Measurements from ENCODE around the gene BDP1. TPM values are rescaled to one million over a fixed set of nuclear protein-coding genes. Genes with fewer than 3 reads are reported as not detected.
"Not testable (repeated sequence)": the region's sequence is repeated elsewhere in the genome, so short reads cannot be mapped to it uniquely, and the experiment has no call there.

BDP1 gene
- total and polyA plus RNA-seq, 12 donors, result 6.1 to 37.2 (median 17.8) TPM

DNA sequence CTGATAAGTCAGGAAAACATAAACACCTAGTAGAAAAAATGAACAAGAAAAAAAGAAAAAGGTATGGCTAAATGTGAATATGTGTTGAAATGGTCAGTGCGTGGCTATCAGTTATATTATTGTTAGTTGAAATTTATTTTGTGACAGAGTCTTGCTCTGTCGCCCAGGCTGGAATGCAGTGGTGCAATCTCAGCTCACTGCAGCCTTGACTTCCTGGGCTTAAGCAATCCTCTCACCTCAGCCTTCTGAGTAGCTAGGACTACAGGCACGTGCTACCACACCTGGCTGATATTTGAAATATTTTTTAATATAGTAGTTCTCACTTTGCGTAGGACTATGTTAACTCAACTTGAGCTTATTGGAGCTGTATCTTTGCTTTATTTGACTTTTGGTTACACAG lies 38.8 kb downstream of the BDP1 start:
- TF ChIP-seq POLR2A (IDR thresholded peaks at IDR 0.05), result peak in 1 of 2 donors; percentile 17
- H3K9me3 ChIP-seq (replicated peaks in 1 of 3); H3K27ac ChIP-seq; H3K4me3 ChIP-seq; H3K27me3 ChIP-seq: not testable (repeated sequence)
- H3K4me1 ChIP-seq (replicated peaks in 1 of 2), result peaks cover 12 to 15% of the 10 kb centered on the region in 2 donors
- intact Hi-C loops (cut with DNase I), result loop anchor here in 1 of 2 donors (10.0 kb wide), 1 partner anchor 51 kb away; no protein-coding TSS in a partner anchor
- 54 to 68% (median 61%) methylated on average over 4 of the region's 4 CpGs for WGBS, 4 donors
- DNase-seq, result peak; percentile 27 to 83 (median 62)
- peaks cover 0 to 71% of the 10 kb centered on the region in 2 donors for H3K36me3 ChIP-seq (replicated peaks in 1 of 2)

DNA sequence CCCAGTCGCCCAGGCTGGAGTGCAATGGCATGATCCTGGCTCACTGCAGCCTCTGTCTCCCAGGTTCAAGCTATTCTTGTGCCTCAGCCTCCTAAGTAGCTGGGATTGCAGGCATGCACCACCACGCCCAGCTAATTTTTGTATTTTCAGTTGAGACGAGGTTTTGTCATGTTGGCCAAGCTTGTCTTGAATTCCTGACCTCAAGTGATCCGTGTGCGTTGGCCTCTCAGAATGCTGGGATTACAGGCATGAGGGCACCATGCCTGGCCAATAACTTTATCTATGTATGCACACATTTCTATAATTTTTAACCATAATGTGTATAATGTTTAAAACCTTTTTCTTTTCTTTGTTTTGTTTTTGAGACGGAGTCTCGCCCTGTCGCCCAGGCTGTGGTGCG lies 43.3 kb downstream of the BDP1 start:
- not testable (repeated sequence) for H3K9me3 ChIP-seq (replicated peaks in 1 of 3); H3K4me1 ChIP-seq (replicated peaks in 1 of 2); H3K27ac ChIP-seq; H3K27me3 ChIP-seq; H3K4me3 ChIP-seq; DNase-seq
- intact Hi-C loops (cut with DNase I), result loop anchor here in 1 of 2 donors (10.0 kb wide), 1 partner anchor 46 kb away; no protein-coding TSS in a partner anchor
- WGBS, 4 donors, result 95 to 97% (median 96%) methylated on average over 9 of the region's 9 CpGs
- H3K36me3 ChIP-seq (replicated peaks in 1 of 2), result peaks cover 0 to 81% of the 10 kb centered on the region in 2 donors

DNA sequence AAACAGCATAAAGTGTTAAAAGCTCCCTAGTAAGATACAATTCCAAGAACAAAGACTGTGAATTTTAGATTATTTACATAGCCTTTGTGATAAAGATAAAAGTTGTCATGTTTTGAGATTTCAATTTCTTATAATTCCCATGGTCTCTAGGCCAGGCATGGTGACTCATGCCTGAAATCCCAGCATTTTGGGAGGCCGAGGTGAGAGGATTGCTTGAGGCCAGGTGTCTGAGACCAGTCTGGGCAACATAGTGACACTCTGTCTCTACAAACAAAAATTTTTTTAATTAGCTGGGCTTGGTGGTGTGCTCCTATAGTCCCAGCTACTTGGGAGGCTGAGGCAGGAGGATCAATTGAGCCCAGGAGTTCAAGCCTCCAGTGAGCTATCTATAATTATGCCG lies 48.1 kb downstream of the BDP1 start:
- Histone ChIP-seq H3K27ac (no peak overlapping the region), H3K27me3 (no peaks in the 10 kb centered on the region), H3K4me3 (no peak overlapping the region), H3K9me3 (replicated peaks in 1 of 3) (no peaks in the 10 kb centered on the region), H3K36me3 (replicated peaks in 1 of 2) (peaks cover 0 to 76% of the 10 kb centered on the region in 2 donors), H3K4me1 (replicated peaks in 1 of 2) (no peaks in the 10 kb centered on the region)
- 82 to 100% (median 93%) methylated on average over 2 of the region's 2 CpGs for WGBS, 4 donors
- intact Hi-C loops (cut with DNase I), result no loop called here
- TF ChIP-seq, protein P1, sequence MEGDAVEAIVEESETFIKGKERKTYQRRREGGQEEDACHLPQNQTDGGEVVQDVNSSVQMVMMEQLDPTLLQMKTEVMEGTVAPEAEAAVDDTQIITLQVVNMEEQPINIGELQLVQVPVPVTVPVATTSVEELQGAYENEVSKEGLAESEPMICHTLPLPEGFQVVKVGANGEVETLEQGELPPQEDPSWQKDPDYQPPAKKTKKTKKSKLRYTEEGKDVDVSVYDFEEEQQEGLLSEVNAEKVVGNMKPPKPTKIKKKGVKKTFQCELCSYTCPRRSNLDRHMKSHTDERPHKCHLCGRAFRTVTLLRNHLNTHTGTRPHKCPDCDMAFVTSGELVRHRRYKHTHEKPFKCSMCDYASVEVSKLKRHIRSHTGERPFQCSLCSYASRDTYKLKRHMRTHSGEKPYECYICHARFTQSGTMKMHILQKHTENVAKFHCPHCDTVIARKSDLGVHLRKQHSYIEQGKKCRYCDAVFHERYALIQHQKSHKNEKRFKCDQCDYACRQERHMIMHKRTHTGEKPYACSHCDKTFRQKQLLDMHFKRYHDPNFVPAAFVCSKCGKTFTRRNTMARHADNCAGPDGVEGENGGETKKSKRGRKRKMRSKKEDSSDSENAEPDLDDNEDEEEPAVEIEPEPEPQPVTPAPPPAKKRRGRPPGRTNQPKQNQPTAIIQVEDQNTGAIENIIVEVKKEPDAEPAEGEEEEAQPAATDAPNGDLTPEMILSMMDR (IDR thresholded peaks at IDR 0.05), result no peak
- TF ChIP-seq POLR2A (IDR thresholded peaks at IDR 0.05), result no peak
- no peak for DNase-seq

DNA sequence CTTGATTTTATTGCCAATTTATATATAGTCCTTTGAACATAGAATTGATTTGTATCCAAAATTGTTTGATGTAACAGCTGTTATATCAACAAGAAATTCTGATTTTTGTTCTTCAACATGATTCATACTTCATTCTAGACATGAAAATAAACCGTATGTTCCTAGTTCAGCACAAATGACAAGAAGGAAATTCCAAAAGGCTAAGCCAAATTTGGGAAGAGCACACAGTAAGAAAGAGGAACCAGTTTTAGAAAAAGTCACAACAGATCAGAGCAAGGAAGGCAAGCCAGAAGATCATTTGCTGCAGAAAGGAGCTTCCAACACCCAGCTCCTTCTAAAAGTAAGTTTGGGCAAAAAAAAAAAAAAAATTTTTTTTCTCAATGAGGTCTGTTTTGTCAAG lies 66.7 kb downstream of the BDP1 start:
- DNase-seq, result no peak
- 67 to 81% (median 74%) methylated on average over 1 of the region's 1 CpG for WGBS, 4 donors
- intact Hi-C loops (cut with DNase I), result no loop called here
- no peaks in the 10 kb centered on the region for H3K9me3 ChIP-seq (replicated peaks in 1 of 3)
- no peak overlapping the region for H3K4me3 ChIP-seq
- H3K27me3 ChIP-seq, result no peaks in the 10 kb centered on the region
- TF ChIP-seq POLR2A (IDR thresholded peaks at IDR 0.05), result no peak
- TF ChIP-seq, protein P1 (IDR thresholded peaks at IDR 0.05), result no peak
- H3K4me1 ChIP-seq (replicated peaks in 1 of 2), result no peaks in the 10 kb centered on the region
- H3K27ac ChIP-seq, result no peak overlapping the region
- H3K36me3 ChIP-seq (replicated peaks in 1 of 2), result peaks cover 0 to 42% of the 10 kb centered on the region in 2 donors

DNA sequence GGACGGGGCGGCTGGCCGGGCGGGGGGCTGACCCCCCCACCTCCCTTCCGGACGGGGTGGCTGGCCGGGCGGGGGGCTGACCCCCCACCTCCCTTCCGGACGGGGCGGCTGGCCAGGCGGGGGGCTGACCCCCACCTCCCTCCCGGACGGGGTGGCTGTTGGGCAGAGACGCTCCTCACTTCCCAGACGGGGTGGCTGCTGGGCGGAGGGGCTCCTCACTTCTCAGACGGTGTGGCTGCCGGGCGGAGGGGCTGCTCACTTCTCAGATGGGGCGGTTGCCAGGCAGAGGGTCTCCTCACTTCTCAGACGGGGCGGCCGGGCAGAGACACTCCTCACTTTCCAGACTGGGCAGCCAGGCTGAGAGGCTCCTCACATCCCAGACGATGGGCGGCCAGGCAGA lies 70.2 kb downstream of the BDP1 start:
- intact Hi-C loops (cut with DNase I); H3K27me3 ChIP-seq; H3K4me1 ChIP-seq (replicated peaks in 1 of 2); H3K4me3 ChIP-seq; H3K27ac ChIP-seq; DNase-seq; H3K9me3 ChIP-seq (replicated peaks in 1 of 3): not testable (repeated sequence)
- peaks cover 0 to 22% of the 10 kb centered on the region in 2 donors for H3K36me3 ChIP-seq (replicated peaks in 1 of 2)
- 97 to 98% (median 98%) methylated on average over 7 to 22 of the region's 26 CpGs; no CpG with 5 or more reads in 1 of the 4 donors for WGBS, 4 donors

DNA sequence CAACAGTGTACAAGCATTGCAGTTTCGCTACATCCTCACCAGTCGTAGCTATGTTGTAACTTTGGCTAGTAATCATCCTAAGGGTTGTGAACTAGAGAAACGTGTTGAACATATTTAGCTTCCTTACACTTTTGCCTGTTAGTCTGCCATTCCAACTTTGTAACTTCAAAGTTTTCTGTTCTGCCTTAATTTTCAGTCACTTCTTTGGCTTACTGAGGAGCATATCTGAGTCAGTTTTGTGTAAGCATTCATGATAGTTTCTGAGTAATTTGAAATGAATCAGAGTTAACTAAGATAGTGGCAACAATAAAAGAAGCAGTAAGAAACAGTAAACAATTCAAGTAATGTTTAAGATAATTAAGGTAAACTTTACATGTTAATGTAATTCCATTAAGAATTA lies 72.8 kb downstream of the BDP1 start:
- WGBS, 4 donors, result 64 to 76% (median 69%) methylated on average over 3 of the region's 3 CpGs
- Histone ChIP-seq H3K4me3 (no peak overlapping the region), H3K27ac (no peak overlapping the region), H3K9me3 (replicated peaks in 1 of 3) (no peaks in the 10 kb centered on the region), H3K27me3 (no peaks in the 10 kb centered on the region), H3K4me1 (replicated peaks in 1 of 2) (peaks cover 0 to 12% of the 10 kb centered on the region in 2 donors), H3K36me3 (replicated peaks in 1 of 2) (peaks cover 0 to 12% of the 10 kb centered on the region in 2 donors)
- intact Hi-C loops (cut with DNase I), result no loop called here
- no peak for DNase-seq
- no peak for TF ChIP-seq POLR2A (IDR thresholded peaks at IDR 0.05)
- TF ChIP-seq, protein P1 (IDR thresholded peaks at IDR 0.05), result no peak

Data from adrenal gland (tissue), 12 donors.